Trophoblast cell (in vitro differentiated cells and primary cell): ENCODE data around the gene VRK3.
"Not testable (repeated sequence)": the region's sequence is repeated elsewhere in the genome, so short reads cannot be mapped to it uniquely, and the experiment has no call there.

Experiments used
- DNase-seq, 2 donors: peaks; one replicate each; pipeline ENCODE4 v3.0.0-alpha.2; 2016
- H2AFZ ChIP-seq: 2 replicates; pipeline ENCODE4 v1.6.1; 2013; ENCODE audit warnings: low read length, moderate library complexity, mild to moderate bottlenecking; ENCODE audit not compliant: insufficient read depth, poor library complexity
- H2AK5ac ChIP-seq: 2 replicates; pipeline ENCODE4 v1.6.1; 2013; ENCODE audit warnings: mild to moderate bottlenecking, low read length
- H2BK120ac ChIP-seq: 2 replicates; pipeline ENCODE4 v1.6.1; 2013; ENCODE audit warnings: low read length, mild to moderate bottlenecking, moderate library complexity; ENCODE audit not compliant: insufficient read depth, poor library complexity
- H2BK12ac ChIP-seq: 2 replicates; pipeline ENCODE4 v1.6.1; 2013; ENCODE audit warnings: mild to moderate bottlenecking, low read length, moderate library complexity
- H2BK5ac ChIP-seq: 2 replicates; pipeline ENCODE4 v1.6.1; 2013; ENCODE audit warnings: low read length, low read depth, moderate library complexity, mild to moderate bottlenecking; ENCODE audit not compliant: poor library complexity
- H3K14ac ChIP-seq: 2 replicates; pipeline ENCODE4 v1.6.1; 2013; ENCODE audit warnings: mild to moderate bottlenecking, low read length
- H3K18ac ChIP-seq: 2 replicates; pipeline ENCODE4 v1.6.1; 2013; ENCODE audit warnings: mild to moderate bottlenecking, low read length
- H3K23ac ChIP-seq: 2 replicates; pipeline ENCODE4 v1.6.1; 2013; ENCODE audit warnings: low read length
- H3K27ac ChIP-seq: 2 replicates; pipeline ENCODE4 v1.5.1; 2013; ENCODE audit warnings: low read depth, mild to moderate bottlenecking, inconsistent platforms, low read length, moderate library complexity
- H3K27me3 ChIP-seq: 2 replicates; pipeline ENCODE4 v1.6.1; 2013; ENCODE audit warnings: inconsistent platforms, mild to moderate bottlenecking, low read length, moderate library complexity; ENCODE audit not compliant: insufficient read depth
- H3K36me3 ChIP-seq, 2 experiments: 1 replicate in 1 of 2; 2 replicates in 1 of 2; pipeline ENCODE4 v1.6.1; 2013; ENCODE audit warnings: low read length in 2 of 2, mild to moderate bottlenecking in 2 of 2, moderate library complexity in 1 of 2; ENCODE audit not compliant: insufficient read depth in 2 of 2, control insufficient read depth in 1 of 2
- H3K4ac ChIP-seq: 2 replicates; pipeline ENCODE4 v1.6.1; 2013; ENCODE audit warnings: low read depth, mild to moderate bottlenecking, low read length, moderate library complexity
- H3K4me1 ChIP-seq, 2 experiments: 1 replicate in 1 of 2; 2 replicates in 1 of 2; pipeline ENCODE4 v1.6.1; 2013; ENCODE audit warnings: low read length in 2 of 2, mild to moderate bottlenecking in 2 of 2, moderate library complexity in 1 of 2; ENCODE audit not compliant: insufficient read depth in 2 of 2, control insufficient read depth in 1 of 2
- H3K4me2 ChIP-seq: 2 replicates; pipeline ENCODE4 v1.6.1; 2013; ENCODE audit warnings: inconsistent platforms, mild to moderate bottlenecking, low read length, moderate library complexity
- H3K4me3 ChIP-seq: 2 replicates; pipeline ENCODE4 v1.5.1; 2013; ENCODE audit warnings: mild to moderate bottlenecking, low read depth, low read length, inconsistent platforms
- H3K79me1 ChIP-seq: one replicate; pipeline ENCODE4 v1.6.1; 2013; ENCODE audit warnings: low read length
- H3K79me2 ChIP-seq: 2 replicates; pipeline ENCODE4 v1.6.1; 2013; ENCODE audit warnings: low read length, mild to moderate bottlenecking; ENCODE audit not compliant: control insufficient read depth, insufficient read depth, poor library complexity
- H3K9ac ChIP-seq: 2 replicates; pipeline ENCODE4 v1.6.1; 2013; ENCODE audit warnings: mild to moderate bottlenecking, low read length
- H3K9me3 ChIP-seq: 2 replicates; pipeline ENCODE4 v1.6.1; 2013; ENCODE audit warnings: low read depth, mild to moderate bottlenecking, control low read depth, inconsistent platforms, low read length; ENCODE audit not compliant: insufficient read depth
- H4K12ac ChIP-seq: 2 replicates; pipeline ENCODE4 v1.6.1; 2013; ENCODE audit warnings: low read depth, mild to moderate bottlenecking, low read length, moderate library complexity
- H4K8ac ChIP-seq: 2 replicates; pipeline ENCODE4 v1.6.1; 2013; ENCODE audit warnings: low read depth, mild to moderate bottlenecking, low read length, moderate library complexity
- H4K91ac ChIP-seq: one replicate; pipeline ENCODE4 v1.6.1; 2013; ENCODE audit warnings: low read depth, mild to moderate bottlenecking, low read length, moderate library complexity
- WGBS: extraction: QIAGEN DNeasy Blood & Tissue Kit; methylation state at CpG from one replicate; pipeline ENCODE4 v1.1.7; 2013; ENCODE audit warnings: missing lambda C conversion rate; ENCODE audit not compliant: insufficient read length, insufficient coverage; ENCODE audit errors: extremely low coverage; 5-methylcytosine and 5-hydroxymethylcytosine counted together

VRK3 gene

GRCh38 chr19:49958596-49958995 lies 66.6 kb downstream of the VRK3 start:
- H3K79me1 ChIP-seq, DNase-seq, H3K79me2 ChIP-seq, H2BK120ac ChIP-seq, H3K4ac ChIP-seq, H3K27ac ChIP-seq, H2AK5ac ChIP-seq, H2BK5ac ChIP-seq, H3K27me3 ChIP-seq, H2AFZ ChIP-seq, H3K9me3 ChIP-seq, H3K4me2 ChIP-seq, H4K91ac ChIP-seq, H3K4me1 ChIP-seq, H3K9ac ChIP-seq, H3K18ac ChIP-seq, H3K36me3 ChIP-seq, H3K23ac ChIP-seq, H2BK12ac ChIP-seq, H3K4me3 ChIP-seq, H4K12ac ChIP-seq, H3K14ac ChIP-seq, H4K8ac ChIP-seq: not testable (repeated sequence)
- no CpG with 5 or more reads among the region's 13 CpGs for WGBS

- H3K36me3 ChIP-seq, H3K4me2 ChIP-seq, H2BK120ac ChIP-seq, H3K18ac ChIP-seq, H2BK5ac ChIP-seq, H4K91ac ChIP-seq, H3K79me1 ChIP-seq, DNase-seq, H3K4me1 ChIP-seq, H4K8ac ChIP-seq, H3K9me3 ChIP-seq, H3K4me3 ChIP-seq, H3K23ac ChIP-seq, H2AK5ac ChIP-seq, H2BK12ac ChIP-seq, H3K14ac ChIP-seq, H3K27ac ChIP-seq, H3K27me3 ChIP-seq, H2AFZ ChIP-seq, H3K79me2 ChIP-seq, H3K9ac ChIP-seq, H4K12ac ChIP-seq, H3K4ac ChIP-seq: not testable (repeated sequence)
- WGBS: no CpG with 5 or more reads among the region's 9 CpGs
Measured at GRCh38 chr19:49958144-49958543, 67.0 kb downstream of the VRK3 start.

GRCh38 chr19:49957262-49957915 lies 67.8 kb downstream of the VRK3 start:
- H4K12ac ChIP-seq: no peak overlapping the region
- no peaks in the 10 kb centered on the region for H3K36me3 ChIP-seq
- no peak overlapping the region for H2AK5ac ChIP-seq
- H3K4me2 ChIP-seq: no peak overlapping the region
- H3K4me1 ChIP-seq: no peaks in the 10 kb centered on the region
- DNase-seq: peak in 1 of 2 donors; percentile 27
- no peak overlapping the region for H2BK5ac ChIP-seq
- H3K79me2 ChIP-seq: no peaks in the 10 kb centered on the region
- H3K4me3 ChIP-seq: no peak overlapping the region
- H3K18ac ChIP-seq: no peak overlapping the region
- no peak overlapping the region for H3K14ac ChIP-seq
- H3K27me3 ChIP-seq: no peaks in the 10 kb centered on the region
- peaks cover 4% of the 10 kb centered on the region for H3K9me3 ChIP-seq
- no CpG with 5 or more reads among the region's 10 CpGs for WGBS
- H2BK12ac ChIP-seq: no peak overlapping the region
- H2AFZ ChIP-seq: no peak overlapping the region
- H3K79me1 ChIP-seq: no peaks in the 10 kb centered on the region
- no peak overlapping the region for H3K4ac ChIP-seq
- H3K27ac ChIP-seq: no peak overlapping the region
- H3K9ac ChIP-seq: no peak overlapping the region
- H4K91ac ChIP-seq: no peak overlapping the region
- no peak overlapping the region for H4K8ac ChIP-seq
- no peak overlapping the region for H2BK120ac ChIP-seq
- H3K23ac ChIP-seq: no peak overlapping the region

- Histone ChIP-seq H4K8ac (no peak overlapping the region), H3K14ac (no peak overlapping the region), H4K91ac (no peak overlapping the region), H3K9ac (no peak overlapping the region), H3K18ac (no peak overlapping the region), H2AFZ (no peak overlapping the region), H3K27ac (no peak overlapping the region), H2BK12ac (no peak overlapping the region), H3K79me1 (no peaks in the 10 kb centered on the region), H3K27me3 (no peaks in the 10 kb centered on the region), H3K4me3 (no peak overlapping the region), H3K9me3 (peaks cover under 1% of the 10 kb centered on the region), H3K36me3 (no peaks in the 10 kb centered on the region), H3K4me2 (no peak overlapping the region), H2BK120ac (no peak overlapping the region), H2AK5ac (no peak overlapping the region), H3K23ac (no peak overlapping the region), H4K12ac (no peak overlapping the region), H3K4me1 (no peaks in the 10 kb centered on the region), H3K4ac (no peak overlapping the region), H2BK5ac (no peak overlapping the region), H3K79me2 (no peaks in the 10 kb centered on the region)
- no CpG with 5 or more reads among the region's 9 CpGs for WGBS
- DNase-seq: no peak
Measured at GRCh38 chr19:49956115-49956495, 69.1 kb downstream of the VRK3 start.
